GM12891 (cell line): ENCODE results near the gene PDE6B.
"Not testable (repeated sequence)": the region's sequence is repeated elsewhere in the genome, so short reads cannot be mapped to it uniquely, and the experiment has no call there.

Source experiments
- PAX5 ChIP-seq: IDR thresholded peaks from 2 replicates; pipeline ENCODE4 v1.6.1; 2011; ENCODE audit warnings: low read length, moderate library complexity, mild to moderate bottlenecking; ENCODE audit not compliant: insufficient read depth, severe bottlenecking
- POLR2A ChIP-seq: IDR thresholded peaks from 2 replicates; pipeline ENCODE4 v1.6.1; 2011; ENCODE audit warnings: low read depth, low read length, control low read depth
- POLR2AphosphoS5 ChIP-seq: IDR thresholded peaks from 2 replicates; pipeline ENCODE4 v1.6.1; 2011; ENCODE audit warnings: low read depth, low read length, control low read depth
- POU2F2 ChIP-seq: IDR thresholded peaks from 2 replicates; pipeline ENCODE4 v1.6.1; 2011; ENCODE audit warnings: low read depth, mild to moderate bottlenecking, control low read depth, low read length, moderate library complexity
- SPI1 ChIP-seq: IDR thresholded peaks from 2 replicates; pipeline ENCODE4 v1.6.1; 2011; ENCODE audit warnings: low read depth, low read length, control low read depth
- TAF1 ChIP-seq: IDR thresholded peaks from 2 replicates; pipeline ENCODE4 v1.6.1; 2011; ENCODE audit warnings: low read depth, low read length, control low read depth

DNA sequence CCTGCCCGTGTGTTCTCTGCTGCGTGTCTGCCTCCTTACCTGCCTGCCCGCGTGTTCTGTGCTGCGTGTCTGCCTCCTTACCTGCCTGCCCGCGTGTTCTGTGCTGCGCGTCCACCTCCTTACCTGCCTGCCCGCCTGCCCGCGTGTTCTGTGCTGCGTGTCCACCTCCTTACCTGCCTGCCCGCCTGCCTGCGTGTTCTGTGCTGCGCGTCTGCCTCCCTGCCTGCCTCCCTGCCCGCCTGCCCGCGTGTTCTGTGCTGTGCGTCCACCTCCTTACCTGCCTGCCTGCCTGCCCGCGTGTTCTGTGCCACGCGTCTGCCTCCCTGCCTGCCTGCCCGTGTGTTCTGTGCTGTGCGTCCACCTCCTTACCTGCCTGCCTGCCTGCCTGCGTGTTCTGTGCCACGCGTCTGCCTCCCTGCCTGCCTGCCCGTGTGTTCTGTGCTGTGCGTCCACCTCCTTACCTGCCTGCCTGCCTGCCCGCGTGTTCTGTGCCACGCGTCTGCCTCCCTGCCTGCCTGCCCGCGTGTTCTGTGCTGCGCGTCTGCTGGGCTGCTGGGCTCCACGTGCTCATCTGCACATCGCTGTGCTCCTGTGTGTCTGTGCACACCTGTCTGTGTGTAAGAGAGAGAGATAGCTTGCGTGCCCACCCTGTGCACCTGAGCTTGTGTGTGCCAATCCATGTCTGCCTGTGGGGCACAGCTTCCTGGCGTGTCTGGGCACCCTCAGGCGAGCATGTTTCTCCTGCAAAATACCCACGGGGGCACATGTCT, 9.9 kb downstream of the PDE6B start:
- TF ChIP-seq POLR2AphosphoS5, TAF1, POLR2A, POU2F2, PAX5, SPI1: not testable (repeated sequence)
